Endothelial cell of umbilical vein (primary cell): ENCODE data around the gene EIF4A3. TPM values are rescaled to one million over a fixed set of nuclear protein-coding genes. Genes with fewer than 3 reads are reported as not detected.

Experiments
- BruUV-seq: library from RNA; stranded (reverse); fragments of 400-500 nt; replicated peaks from 2 replicates; lab custom pipeline; 2021; lab: Mats Ljungman, UMichigan
- CTCF ChIA-PET: fragments of 300-600, 350-600 bp; sonication (Branson Sonifier 250); formaldehyde crosslinking; loops from one replicate; lab custom pipeline; 2021; ENCODE audit warnings: antibody characterized with exemption, inconsistent platforms; lab: Charles Lee
- POLR2A ChIA-PET: fragments of 300-600, 350-600 bp; sonication (Branson Sonifier 250); formaldehyde crosslinking; loops from one replicate; lab custom pipeline; 2021; ENCODE audit warnings: antibody characterized with exemption, inconsistent platforms; lab: Charles Lee
- DNase-seq: peaks from one replicate; pipeline ENCODE4 v3.0.0-alpha.2; 2011; ENCODE audit warnings: low read depth, low spot score
- FAIRE-seq: peaks from 2 replicates; lab custom pipeline; 2011; peaks lifted over from hg19 to GRCh38; lab: Jason Lieb, UNC
- H2AFZ ChIP-seq: 2 replicates; pipeline ENCODE4 v1.6.0; 2012; ENCODE audit warnings: low read depth, low read length, control low read depth, inconsistent platforms
- H3K27ac ChIP-seq: 2 replicates; pipeline ENCODE4 v1.5.1; 2011; ENCODE audit warnings: low read depth, mild to moderate bottlenecking, control low read depth, low read length, moderate library complexity; ENCODE audit not compliant: insufficient read depth
- H3K27me3 ChIP-seq, 2 experiments: 2 replicates each; pipeline versions ENCODE4 v1.6.0 to v1.6.1; 2011; ENCODE audit warnings: low read length in 2 of 2, mixed read lengths in 1 of 2; ENCODE audit not compliant: control insufficient read depth in 2 of 2, insufficient read depth in 2 of 2
- H3K36me3 ChIP-seq, 2 experiments: 2 replicates in 1 of 2; 3 replicates in 1 of 2; pipeline ENCODE4 v1.5.1; 2011; ENCODE audit warnings: low read length in 2 of 2, mild to moderate bottlenecking in 1 of 2, moderate library complexity in 1 of 2; ENCODE audit not compliant: control insufficient read depth in 2 of 2, insufficient read depth in 2 of 2; ENCODE audit errors: extremely low read depth in 1 of 2
- H3K4me1 ChIP-seq: 3 replicates; pipeline ENCODE4 v1.5.1; 2011; ENCODE audit warnings: mild to moderate bottlenecking, low read length; ENCODE audit not compliant: control insufficient read depth, insufficient read depth; ENCODE audit errors: extremely low read depth
- H3K4me2 ChIP-seq: 2 replicates; pipeline ENCODE4 v1.6.1; 2011; ENCODE audit warnings: low read length, control low read depth, mixed read lengths; ENCODE audit not compliant: insufficient read depth
- H3K4me3 ChIP-seq, 3 experiments: fragments of 200-600 bp in 1 of 3; sonication (generic), shearing (Covaris generic) in 1 of 3; replicated peaks in 1 of 3; 2 replicates each; pipeline ENCODE4 v1.5.1; 2011 to 2016; ENCODE audit warnings: control low read depth in 3 of 3, low read length in 3 of 3, mild to moderate bottlenecking in 2 of 3, inconsistent platforms in 1 of 3, low read depth in 1 of 3, moderate library complexity in 1 of 3; ENCODE audit not compliant: insufficient read depth in 1 of 3
- H3K79me2 ChIP-seq: 2 replicates; pipeline ENCODE4 v1.6.0; 2012; ENCODE audit warnings: low read length, inconsistent platforms; ENCODE audit not compliant: control insufficient read depth, insufficient read depth
- H3K9ac ChIP-seq: replicated peaks from 2 replicates; pipeline ENCODE3; 2011; ENCODE audit warnings: low read length, control low read depth; ENCODE audit not compliant: insufficient read depth; ENCODE audit errors: extremely low read depth
- H3K9me1 ChIP-seq: replicated peaks from 3 replicates; pipeline ENCODE4 v1.6.0; 2011; ENCODE audit warnings: mild to moderate bottlenecking, low read length; ENCODE audit not compliant: control insufficient read depth, insufficient read depth; ENCODE audit errors: extremely low read depth
- H3K9me3 ChIP-seq: replicated peaks from 2 replicates; pipeline ENCODE4 v1.5.1; 2012; ENCODE audit warnings: low read length, inconsistent platforms; ENCODE audit not compliant: control insufficient read depth, insufficient read depth
- H4K20me1 ChIP-seq: replicated peaks from 2 replicates; pipeline ENCODE3; 2011; ENCODE audit warnings: mild to moderate bottlenecking, low read length; ENCODE audit not compliant: control insufficient read depth, insufficient read depth; ENCODE audit errors: extremely low read depth
- CTCF ChIP-seq, 2 donors: IDR thresholded peaks; 1 replicate in 1 of 2; 2 replicates in 1 of 2; pipeline ENCODE4 v1.5.1; 2011; ENCODE audit warnings: low read length in 2 of 2, mild to moderate bottlenecking in 2 of 2, moderate library complexity in 2 of 2, control low read depth in 1 of 2, inconsistent platforms in 1 of 2, low read depth in 1 of 2; ENCODE audit not compliant: insufficient read depth in 1 of 2; ENCODE audit errors: extremely low read depth in 1 of 2
- EZH2 ChIP-seq: IDR thresholded peaks from 2 replicates; pipeline ENCODE4 v1.6.1; 2012; ENCODE audit warnings: borderline replicate concordance, low read depth, mild to moderate bottlenecking, moderate library complexity, low read length, inconsistent platforms; ENCODE audit not compliant: severe bottlenecking
- FOS ChIP-seq: IDR thresholded peaks from 2 replicates; pipeline ENCODE4 v1.6.1; 2011; ENCODE audit warnings: mild to moderate bottlenecking, low read length, moderate library complexity, borderline replicate concordance; ENCODE audit not compliant: insufficient read depth
- GATA2 ChIP-seq: IDR thresholded peaks from 2 replicates; pipeline ENCODE4 v1.7.0; 2011; ENCODE audit warnings: low read depth, mild to moderate bottlenecking, moderate library complexity, mixed read lengths, low read length; ENCODE audit not compliant: insufficient read length, insufficient read depth
- JUN ChIP-seq: IDR thresholded peaks from 2 replicates; pipeline ENCODE4 v1.6.1; 2011; ENCODE audit warnings: borderline replicate concordance, low read depth; ENCODE audit not compliant: insufficient read length, insufficient read depth
- MAX ChIP-seq: IDR thresholded peaks from 2 replicates; pipeline ENCODE4 v1.6.1; 2011; ENCODE audit not compliant: insufficient read depth, insufficient read length
- MYC ChIP-seq: IDR thresholded peaks from one replicate; pipeline ENCODE4 v1.6.1; 2011; ENCODE audit warnings: mild to moderate bottlenecking, low read depth, low read length
- POLR2A ChIP-seq: IDR thresholded peaks from 2 replicates; pipeline ENCODE4 v1.6.1; 2012; ENCODE audit warnings: low read depth, mild to moderate bottlenecking, control low read depth, low read length
- POLR2AphosphoS5 ChIP-seq: IDR thresholded peaks from 2 replicates; pipeline ENCODE4 v1.6.1; 2012; ENCODE audit warnings: low read depth, mild to moderate bottlenecking, control low read depth, low read length, moderate library complexity; ENCODE audit not compliant: insufficient read depth
- dilution Hi-C: fragments of 300-500 bp; cut with MboI; formaldehyde crosslinking; loops from one replicate; pipeline ENCODE4 v1.15.0; 2019; ENCODE audit warnings: low sequenced_read_pairs; ENCODE audit not compliant: extremely low pct_ligation_motif_present
- intact Hi-C: fragments of 100-400 bp; cut with micrococcal nuclease; formaldehyde crosslinking; loops from one replicate; pipeline ENCODE4 v1.10.0; 2022
- polyA plus RNA-seq, 4 experiments: library from polyadenylated mRNA; depleted of rRNA in 3 of 4; stranded (reverse) in 3 of 4; unstranded in 1 of 4; fragments of >200 nt; gene quantifications; 2 replicates each; pipeline versions ENCODE4 v1.2.1 to v1.2.3, GENCODE V29; 2011 to 2012; ENCODE audit warnings: missing spikeins in 1 of 4
- total RNA-seq: library from RNA; stranded (reverse); gene quantifications from 2 replicates; pipeline ENCODE4 v1.2.3, GENCODE V29; 2021

The EIF4A3 gene
- total and polyA plus RNA-seq, 2 donors (not counting 3 experiments of a cell fraction or from before 2014, with no cell fraction given), result 90.4 to 94.5 TPM

- H3K27me3 ChIP-seq, result no peaks in the 10 kb centered on the region
- H3K27ac ChIP-seq, result no peak overlapping the region
- DNase-seq (no peak), FAIRE-seq (no peak)
- no TSS peak for BruUV-seq
- intact Hi-C loops, result no loop called here
- H3K36me3 ChIP-seq, result no peaks in the 10 kb centered on the region
- no peaks in the 10 kb centered on the region for H3K9me3 ChIP-seq
- H3K4me3 ChIP-seq, result no peak overlapping the region
- no peak overlapping the region for H2AFZ ChIP-seq
- H3K9ac ChIP-seq, result no peak overlapping the region
- no peak overlapping the region for H3K4me2 ChIP-seq
- ChIA-PET POLR2A (no interaction called here), CTCF (interaction anchor here (2.6 kb wide), 2 partner anchors 10 to 13 kb away, joined by 14 to 15 read pairs; partner anchors contain the start of gene GAA)
- TF ChIP-seq POLR2A (no peak), GATA2 (no peak), MAX (no peak), CTCF (IDR thresholded peaks at IDR 0.05; ENCODE audit: extremely low read depth in 1 of 2, insufficient read depth in 1 of 2, low read depth in 1 of 2, low read length in 2 of 2) (no peak), MYC (no peak), POLR2AphosphoS5 (no peak), JUN (no peak), EZH2 (no peak), FOS (no peak)
- H3K79me2 ChIP-seq, result no peaks in the 10 kb centered on the region
- H3K4me1 ChIP-seq, result no peaks in the 10 kb centered on the region
- no peaks in the 10 kb centered on the region for H4K20me1 ChIP-seq
- no peaks in the 10 kb centered on the region for H3K9me1 ChIP-seq
- dilution Hi-C loops, result no loop called here
Measured at GRCh38 chr17:80114758-80115157, 32.2 kb downstream of the EIF4A3 start.
